GM23338 (cell line): Measurements from ENCODE around the gene TM9SF2. TPM values are rescaled to one million over a fixed set of nuclear protein-coding genes. Genes with fewer than 3 reads are reported as not detected.

Source experiments
- ATAC-seq: fragments of 200-7000 bp; cut with Tn5 transposase; 3 replicates; pipeline ENCODE4 v1.9.1; 2020
- DNase-seq: peaks from one replicate; pipeline ENCODE4 v3.0.0-alpha.2; 2015; ENCODE audit warnings: low spot score
- H2AFZ ChIP-seq: fragments of 200-600 bp; sonication (generic); 2 replicates; pipeline ENCODE4 v1.8.0; 2016; ENCODE audit warnings: antibody characterized with exemption, mild to moderate bottlenecking, moderate library complexity
- H3F3A ChIP-seq: fragments of 200-600 bp; sonication (generic); replicated peaks from 2 replicates; pipeline ENCODE4 v1.8.0; 2017; ENCODE audit warnings: antibody characterized with exemption, mixed run types, low read depth
- H3K27ac ChIP-seq: fragments of 200-600 bp; sonication (generic); 2 replicates; pipeline ENCODE4 v1.6.1; 2016; ENCODE audit warnings: low read depth
- H3K27me3 ChIP-seq: fragments of 200-600 bp; sonication (generic); 2 replicates; pipeline ENCODE4 v1.8.0; 2016; ENCODE audit warnings: mild to moderate bottlenecking, mixed run types, moderate library complexity; ENCODE audit not compliant: insufficient read depth
- H3K36me3 ChIP-seq: fragments of 200-600 bp; sonication (generic); 2 replicates; pipeline ENCODE4 v1.8.0; 2016; ENCODE audit warnings: mild to moderate bottlenecking; ENCODE audit not compliant: insufficient read depth
- H3K4me1 ChIP-seq: fragments of 200-600 bp; sonication (generic); 2 replicates; pipeline ENCODE4 v1.8.0; 2016; ENCODE audit warnings: mild to moderate bottlenecking, moderate library complexity; ENCODE audit not compliant: insufficient read depth
- H3K4me2 ChIP-seq: fragments of 200-600 bp; sonication (generic); 2 replicates; pipeline ENCODE4 v1.7.1; 2017; ENCODE audit warnings: mixed run types
- H3K4me3 ChIP-seq: fragments of 200-600 bp; sonication (generic); 2 replicates; pipeline ENCODE4 v1.6.1; 2016; ENCODE audit warnings: mixed run types
- H3K79me2 ChIP-seq: fragments of 200-600 bp; sonication (generic); replicated peaks from 2 replicates; pipeline ENCODE4 v1.8.0; 2017; ENCODE audit warnings: mild to moderate bottlenecking; ENCODE audit not compliant: insufficient read depth
- H3K9me2 ChIP-seq: fragments of 200-600 bp; sonication (generic); 2 replicates; pipeline ENCODE4 v1.8.0; 2017; ENCODE audit not compliant: insufficient read depth
- H4K20me1 ChIP-seq: fragments of 200-600 bp; sonication (generic); replicated peaks from 2 replicates; pipeline ENCODE4 v1.8.0; 2017; ENCODE audit warnings: mild to moderate bottlenecking; ENCODE audit not compliant: insufficient read depth
- H3K27ac Mint-ChIP-seq: 2 replicates; pipeline ENCODE4 v1.8.0; 2020; ENCODE audit warnings: inconsistent platforms, mild to moderate bottlenecking, moderate library complexity, mixed read lengths
- H3K27me3 Mint-ChIP-seq: 3 replicates; pipeline ENCODE4 v1.8.0; 2022; ENCODE audit warnings: low read depth, mild to moderate bottlenecking, moderate library complexity, mixed read lengths, inconsistent platforms; ENCODE audit not compliant: insufficient read depth, poor library complexity
- H3K36me3 Mint-ChIP-seq: 3 replicates; pipeline ENCODE4 v1.8.0; 2021; ENCODE audit warnings: low read depth, mild to moderate bottlenecking, inconsistent platforms, moderate library complexity, mixed read lengths
- H3K4me1 Mint-ChIP-seq: 3 replicates; pipeline ENCODE4 v1.8.0; 2020; ENCODE audit warnings: mild to moderate bottlenecking, inconsistent platforms, mixed read lengths
- H3K4me3 Mint-ChIP-seq: 3 replicates; pipeline ENCODE4 v1.8.0; 2021; ENCODE audit warnings: moderate library complexity, mild to moderate bottlenecking, inconsistent platforms, mixed read lengths
- H3K9me3 Mint-ChIP-seq: 3 replicates; pipeline ENCODE4 v1.8.0; 2020; ENCODE audit warnings: moderate library complexity, mild to moderate bottlenecking, inconsistent platforms, mixed read lengths
- EZH2 ChIP-seq: fragments of 200-600 bp; sonication (generic); IDR thresholded peaks from one replicate; pipeline ENCODE4 v1.8.0; 2017; ENCODE audit warnings: antibody characterized with exemption, mild to moderate bottlenecking, low read depth; ENCODE audit not compliant: unreplicated experiment
- EZH2phosphoT487 ChIP-seq: fragments of 200-600 bp; sonication (generic); IDR thresholded peaks from one replicate; pipeline ENCODE4 v1.8.1; 2018; ENCODE audit warnings: antibody characterized with exemption; ENCODE audit not compliant: unreplicated experiment
- ZNF331 ChIP-seq: fragments of 250-450 bp; sonication (Bioruptor Pico); IDR thresholded peaks from 2 replicates; pipeline ENCODE4 v1.5.0; 2020; ENCODE audit warnings: low read depth, mild to moderate bottlenecking, moderate library complexity
- polyA plus RNA-seq: library from polyadenylated mRNA; unstranded; fragments of >200 nt; fragmentation: Nextera tagmentation; extraction: Ambion mirVana; gene quantifications from 2 replicates; pipeline ENCODE4 v1.2.1, GENCODE V29; 2016
- small RNA-seq: library from RNA; depleted of rRNA; stranded (forward); fragments of <200 nt; gene quantifications from one replicate; pipeline ENCODE3, GENCODE V24; 2014; ENCODE audit warnings: low replicate concordance
- total RNA-seq: library from RNA; depleted of rRNA; stranded (reverse); fragments of >200 nt; shearing (Covaris generic); gene quantifications from 2 replicates; pipeline ENCODE4 v1.2.3, GENCODE V29; 2014; rRNA removed
- TF ChIP-seq, protein P1 (sequence below): IDR thresholded peaks from one replicate; pipeline ENCODE4 v1.6.1; 2018; ENCODE audit warnings: antibody characterized with exemption; ENCODE audit not compliant: unreplicated experiment
- TF ChIP-seq, protein P2 (sequence below): IDR thresholded peaks from 2 replicates; pipeline ENCODE4 v1.6.1; 2016; ENCODE audit warnings: antibody characterized with exemption
- TF ChIP-seq, protein P3 (sequence below), 2 experiments: fragments of 200-600 bp in 1 of 2; sonication (generic) in 1 of 2; conservative IDR thresholded peaks; 2 replicates each; pipeline versions ENCODE4 v1.5.1 to v1.6.1; 2016 to 2017; ENCODE audit warnings: antibody characterized with exemption in 2 of 2, low read depth in 2 of 2, mild to moderate bottlenecking in 2 of 2, moderate library complexity in 1 of 2

Gene TM9SF2
- total and polyA plus RNA-seq, 2 experiments from 2014 or later, result 50.5 to 115 TPM

DNA sequence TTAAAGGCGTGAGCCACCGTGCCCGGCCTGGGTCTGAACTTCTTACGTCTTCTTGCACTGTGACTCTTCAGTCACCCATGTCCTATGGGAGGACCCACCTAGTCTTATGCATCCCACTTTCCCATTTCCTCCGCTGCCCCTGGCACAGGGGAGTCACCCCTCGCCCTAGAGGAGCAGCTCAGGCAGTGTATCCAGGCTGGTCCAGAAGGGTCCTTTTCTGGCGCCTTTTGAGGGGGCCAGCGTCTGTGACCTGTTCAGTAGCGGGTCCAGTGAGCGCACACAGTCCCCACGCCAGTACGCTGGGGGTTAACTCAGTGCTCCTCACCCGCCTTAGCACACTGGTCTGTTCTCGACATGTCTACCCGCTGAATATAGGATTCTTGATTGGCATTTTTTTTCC lies 107.1 kb downstream of the TM9SF2 start:
- Histone ChIP-seq H3F3A (peaks cover 10% of the 10 kb centered on the region), H2AFZ (no peak overlapping the region), H3K4me3 (no peak overlapping the region), H4K20me1 (no peaks in the 10 kb centered on the region), H3K79me2 (peaks cover 6% of the 10 kb centered on the region), H3K9me2 (no peaks in the 10 kb centered on the region), H3K27me3 (no peaks in the 10 kb centered on the region), H3K36me3 (no peaks in the 10 kb centered on the region), H3K4me1 (peaks cover 10% of the 10 kb centered on the region), H3K27ac (no peak overlapping the region), H3K4me2 (no peak overlapping the region)
- peaks cover 18% of the 10 kb centered on the region for H3K4me1 Mint-ChIP-seq
- H3K36me3 Mint-ChIP-seq, result peaks cover 13% of the 10 kb centered on the region; the same call in 2 of the 3 replicates
- no peak overlapping the region for H3K27ac Mint-ChIP-seq
- TF ChIP-seq, protein P1, sequence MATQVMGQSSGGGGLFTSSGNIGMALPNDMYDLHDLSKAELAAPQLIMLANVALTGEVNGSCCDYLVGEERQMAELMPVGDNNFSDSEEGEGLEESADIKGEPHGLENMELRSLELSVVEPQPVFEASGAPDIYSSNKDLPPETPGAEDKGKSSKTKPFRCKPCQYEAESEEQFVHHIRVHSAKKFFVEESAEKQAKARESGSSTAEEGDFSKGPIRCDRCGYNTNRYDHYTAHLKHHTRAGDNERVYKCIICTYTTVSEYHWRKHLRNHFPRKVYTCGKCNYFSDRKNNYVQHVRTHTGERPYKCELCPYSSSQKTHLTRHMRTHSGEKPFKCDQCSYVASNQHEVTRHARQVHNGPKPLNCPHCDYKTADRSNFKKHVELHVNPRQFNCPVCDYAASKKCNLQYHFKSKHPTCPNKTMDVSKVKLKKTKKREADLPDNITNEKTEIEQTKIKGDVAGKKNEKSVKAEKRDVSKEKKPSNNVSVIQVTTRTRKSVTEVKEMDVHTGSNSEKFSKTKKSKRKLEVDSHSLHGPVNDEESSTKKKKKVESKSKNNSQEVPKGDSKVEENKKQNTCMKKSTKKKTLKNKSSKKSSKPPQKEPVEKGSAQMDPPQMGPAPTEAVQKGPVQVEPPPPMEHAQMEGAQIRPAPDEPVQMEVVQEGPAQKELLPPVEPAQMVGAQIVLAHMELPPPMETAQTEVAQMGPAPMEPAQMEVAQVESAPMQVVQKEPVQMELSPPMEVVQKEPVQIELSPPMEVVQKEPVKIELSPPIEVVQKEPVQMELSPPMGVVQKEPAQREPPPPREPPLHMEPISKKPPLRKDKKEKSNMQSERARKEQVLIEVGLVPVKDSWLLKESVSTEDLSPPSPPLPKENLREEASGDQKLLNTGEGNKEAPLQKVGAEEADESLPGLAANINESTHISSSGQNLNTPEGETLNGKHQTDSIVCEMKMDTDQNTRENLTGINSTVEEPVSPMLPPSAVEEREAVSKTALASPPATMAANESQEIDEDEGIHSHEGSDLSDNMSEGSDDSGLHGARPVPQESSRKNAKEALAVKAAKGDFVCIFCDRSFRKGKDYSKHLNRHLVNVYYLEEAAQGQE, result no peak
- TF ChIP-seq EZH2phosphoT487 (no peak), EZH2 (no peak)
- TF ChIP-seq, protein P2, sequence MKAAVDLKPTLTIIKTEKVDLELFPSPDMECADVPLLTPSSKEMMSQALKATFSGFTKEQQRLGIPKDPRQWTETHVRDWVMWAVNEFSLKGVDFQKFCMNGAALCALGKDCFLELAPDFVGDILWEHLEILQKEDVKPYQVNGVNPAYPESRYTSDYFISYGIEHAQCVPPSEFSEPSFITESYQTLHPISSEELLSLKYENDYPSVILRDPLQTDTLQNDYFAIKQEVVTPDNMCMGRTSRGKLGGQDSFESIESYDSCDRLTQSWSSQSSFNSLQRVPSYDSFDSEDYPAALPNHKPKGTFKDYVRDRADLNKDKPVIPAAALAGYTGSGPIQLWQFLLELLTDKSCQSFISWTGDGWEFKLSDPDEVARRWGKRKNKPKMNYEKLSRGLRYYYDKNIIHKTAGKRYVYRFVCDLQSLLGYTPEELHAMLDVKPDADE, result no peak
- no peaks in the 10 kb centered on the region; the same call in 2 of the 3 replicates for H3K9me3 Mint-ChIP-seq
- DNase-seq (no peak), ATAC-seq (no peak)
- H3K4me3 Mint-ChIP-seq, result peak overlapping the region; percentile 27; the same call in 2 of the 3 replicates
- no peaks in the 10 kb centered on the region for H3K27me3 Mint-ChIP-seq

DNA sequence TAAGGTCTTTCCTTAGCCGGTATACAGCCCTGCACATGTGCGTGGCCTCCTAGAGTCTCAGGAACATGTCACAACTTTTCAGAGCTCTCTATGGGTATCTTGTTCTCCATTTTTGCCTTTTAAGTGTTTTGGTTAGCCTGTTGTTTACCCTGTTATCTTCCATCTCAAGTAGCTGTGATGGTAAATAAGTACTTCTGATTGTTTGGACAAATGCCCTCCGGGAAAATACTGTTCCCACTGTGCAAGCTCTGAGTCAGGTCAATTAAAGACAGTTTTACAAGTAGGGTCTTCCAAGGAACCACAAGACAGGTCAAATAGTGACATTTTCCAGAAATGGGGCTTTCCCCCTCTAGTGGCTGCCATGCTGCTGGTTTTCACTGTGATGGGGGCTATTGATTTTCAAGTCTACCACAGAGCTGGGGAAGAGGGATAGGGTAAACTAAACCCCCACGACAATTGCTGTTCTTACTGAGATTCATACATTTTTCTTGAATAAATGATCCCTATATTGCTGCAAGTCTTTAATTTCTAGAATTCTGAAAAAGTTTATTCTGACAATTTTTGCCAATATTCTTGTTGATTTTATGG lies 109.5 kb downstream of the TM9SF2 start:
- H3K4me2 ChIP-seq, result no peak overlapping the region

More for the DNA sequence above, 109.5 kb downstream of the TM9SF2 start:
- peaks cover 16% of the 10 kb centered on the region for H3F3A ChIP-seq
- H3K4me1 ChIP-seq, result peaks cover 8% of the 10 kb centered on the region
- peaks cover 6% of the 10 kb centered on the region for H3K79me2 ChIP-seq
- no peak for TF ChIP-seq ZNF331 (CRISPR knock-in tag)
- TF ChIP-seq, protein P3, sequence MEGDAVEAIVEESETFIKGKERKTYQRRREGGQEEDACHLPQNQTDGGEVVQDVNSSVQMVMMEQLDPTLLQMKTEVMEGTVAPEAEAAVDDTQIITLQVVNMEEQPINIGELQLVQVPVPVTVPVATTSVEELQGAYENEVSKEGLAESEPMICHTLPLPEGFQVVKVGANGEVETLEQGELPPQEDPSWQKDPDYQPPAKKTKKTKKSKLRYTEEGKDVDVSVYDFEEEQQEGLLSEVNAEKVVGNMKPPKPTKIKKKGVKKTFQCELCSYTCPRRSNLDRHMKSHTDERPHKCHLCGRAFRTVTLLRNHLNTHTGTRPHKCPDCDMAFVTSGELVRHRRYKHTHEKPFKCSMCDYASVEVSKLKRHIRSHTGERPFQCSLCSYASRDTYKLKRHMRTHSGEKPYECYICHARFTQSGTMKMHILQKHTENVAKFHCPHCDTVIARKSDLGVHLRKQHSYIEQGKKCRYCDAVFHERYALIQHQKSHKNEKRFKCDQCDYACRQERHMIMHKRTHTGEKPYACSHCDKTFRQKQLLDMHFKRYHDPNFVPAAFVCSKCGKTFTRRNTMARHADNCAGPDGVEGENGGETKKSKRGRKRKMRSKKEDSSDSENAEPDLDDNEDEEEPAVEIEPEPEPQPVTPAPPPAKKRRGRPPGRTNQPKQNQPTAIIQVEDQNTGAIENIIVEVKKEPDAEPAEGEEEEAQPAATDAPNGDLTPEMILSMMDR (conservative IDR thresholded peaks at IDR 0.05; ENCODE audit: low read depth in 2 of 2), result peak; percentile 50 to 54
- H3K4me3 Mint-ChIP-seq, result no peak overlapping the region
- peaks cover 4% of the 10 kb centered on the region for H3K27me3 Mint-ChIP-seq
- H2AFZ ChIP-seq, result no peak overlapping the region
- H3K36me3 ChIP-seq, result no peaks in the 10 kb centered on the region
- H3K4me1 Mint-ChIP-seq, result peaks cover 24% of the 10 kb centered on the region
- H3K9me3 Mint-ChIP-seq, result no peaks in the 10 kb centered on the region; the same call in 2 of the 3 replicates
- no peak overlapping the region for H3K27ac Mint-ChIP-seq
- ATAC-seq (no peak), DNase-seq (peak; percentile 22)
- H3K27me3 ChIP-seq, result no peaks in the 10 kb centered on the region
- H3K4me3 ChIP-seq, result no peak overlapping the region
- H3K36me3 Mint-ChIP-seq, result peaks cover 13% of the 10 kb centered on the region; the same call in 2 of the 3 replicates
- no peak overlapping the region for H3K27ac ChIP-seq
- H3K9me2 ChIP-seq, result no peaks in the 10 kb centered on the region
- H4K20me1 ChIP-seq, result no peaks in the 10 kb centered on the region

Small RNA genes lying within 50 kb of the gene (small RNA-seq; reads per million reads assigned to genes)
- 0.15 reads per million for gene AL139035.1

Other genes starting within 250 kb of the TM9SF2 start
- not detected in 2 replicates for gene GPR18, start 243.1 kb upstream of the TM9SF2 start, total RNA-seq
- 2.6 and 3.0 TPM in 2 replicates for gene GPR18, start 243.1 kb upstream of the TM9SF2 start, polyA plus RNA-seq
- not detected in 2 replicates for gene GPR183, start 194.1 kb upstream of the TM9SF2 start, total RNA-seq
- 0.78 and 0.92 TPM in 2 replicates for gene GPR183, start 194.1 kb upstream of the TM9SF2 start, polyA plus RNA-seq
- 9.7 and 10.8 TPM in 2 replicates for gene CLYBL, start 105.2 kb downstream of the TM9SF2 start, total RNA-seq
- 12.5 and 12.6 TPM in 2 replicates for gene CLYBL, start 105.2 kb downstream of the TM9SF2 start, polyA plus RNA-seq